SK-N-SH (cell line): Measurements from ENCODE around the gene ZAP70. TPM values are rescaled to one million over a fixed set of nuclear protein-coding genes. Genes with fewer than 3 reads are reported as not detected.

ENCODE experiments used
- CTCF ChIA-PET: fragments of 300-600, 350-600 bp; formaldehyde crosslinking; extraction: SDS; loops from one replicate; lab custom pipeline; 2021; lab: Yijun Ruan, JAX
- POLR2A ChIA-PET: fragments of 350-600 bp; sonication (Branson Sonifier 250); formaldehyde crosslinking; extraction: SDS; loops from one replicate; lab custom pipeline; 2020; ENCODE audit warnings: antibody characterized with exemption, inconsistent platforms; lab: Yijun Ruan, JAX
- DNase-seq: peaks from one replicate; pipeline ENCODE4 v3.0.0; 2012
- H2AFZ ChIP-seq: fragments of 200-600 bp; sonication (generic); 2 replicates; pipeline ENCODE4 v1.8.1; 2016; ENCODE audit warnings: antibody characterized with exemption, mild to moderate bottlenecking, low read depth
- H3F3A ChIP-seq: fragments of 200-600 bp; sonication (generic); replicated peaks from 2 replicates; pipeline ENCODE3; 2016; ENCODE audit warnings: antibody characterized with exemption, mild to moderate bottlenecking; ENCODE audit not compliant: insufficient read depth
- H3K27ac ChIP-seq, 2 experiments: fragments of 200-500 bp in 1 of 2; fragments of 200-600 bp in 1 of 2; sonication (Bioruptor generic) in 1 of 2; sonication (generic), shearing (Covaris generic) in 1 of 2; 2 replicates each; pipeline versions ENCODE4 v1.5.1 to v1.6.1; 2014 to 2016; ENCODE audit warnings: low read depth in 2 of 2, inconsistent platforms in 1 of 2, low read length in 1 of 2, mild to moderate bottlenecking in 1 of 2, mixed read lengths in 1 of 2
- H3K27me3 ChIP-seq: fragments of 200-600 bp; sonication (generic), shearing (Covaris generic); 2 replicates; pipeline ENCODE4 v1.6.1; 2016; ENCODE audit warnings: mixed run types; ENCODE audit not compliant: insufficient read depth
- H3K36me3 ChIP-seq, 2 experiments: fragments of 200-500 bp in 1 of 2; fragments of 200-600 bp in 1 of 2; sonication (Bioruptor generic) in 1 of 2; sonication (generic) in 1 of 2; replicated peaks in 1 of 2; 2 replicates each; pipeline versions ENCODE3 to v1.5.1; 2014 to 2016; ENCODE audit warnings: low read length in 1 of 2, mild to moderate bottlenecking in 1 of 2; ENCODE audit not compliant: insufficient read depth in 2 of 2, control insufficient read depth in 1 of 2
- H3K4me1 ChIP-seq, 2 experiments: fragments of 200-500 bp in 1 of 2; fragments of 200-600 bp in 1 of 2; sonication (Bioruptor generic) in 1 of 2; sonication (generic), shearing (Covaris generic) in 1 of 2; 2 replicates each; pipeline versions ENCODE4 v1.5.1 to v1.6.1; 2014 to 2016; ENCODE audit warnings: low read depth in 1 of 2, low read length in 1 of 2, mixed run types in 1 of 2; ENCODE audit not compliant: insufficient read depth in 2 of 2, control insufficient read depth in 1 of 2
- H3K4me2 ChIP-seq: fragments of 200-600 bp; sonication (generic), shearing (Covaris generic); 2 replicates; pipeline ENCODE4 v1.6.1; 2017; ENCODE audit warnings: mixed run types
- H3K4me3 ChIP-seq, 2 experiments: fragments of 200-500 bp in 1 of 2; fragments of 200-600 bp in 1 of 2; sonication (Bioruptor generic) in 1 of 2; sonication (generic), shearing (Covaris generic) in 1 of 2; 2 replicates each; pipeline versions ENCODE4 v1.5.1 to v1.8.1; 2014 to 2016; ENCODE audit warnings: low read depth in 2 of 2, inconsistent platforms in 1 of 2, low read length in 1 of 2, mild to moderate bottlenecking in 1 of 2, mixed read lengths in 1 of 2, moderate library complexity in 1 of 2
- H3K79me2 ChIP-seq: fragments of 200-600 bp; sonication (generic); 2 replicates; pipeline ENCODE4 v1.8.1; 2017; ENCODE audit warnings: mild to moderate bottlenecking; ENCODE audit not compliant: insufficient read depth
- H3K9ac ChIP-seq: fragments of 200-600 bp; sonication (generic); 2 replicates; pipeline ENCODE4 v1.6.1; 2017; ENCODE audit warnings: mixed run types
- H3K9me2 ChIP-seq: fragments of 200-600 bp; sonication (generic); 2 replicates; pipeline ENCODE4 v1.6.1; 2017; ENCODE audit warnings: mixed run types
- H3K9me3 ChIP-seq: fragments of 200-600 bp; sonication (generic); 2 replicates; pipeline ENCODE4 v1.6.1; 2017; ENCODE audit warnings: mixed run types, mild to moderate bottlenecking, moderate library complexity
- H4K20me1 ChIP-seq: fragments of 200-600 bp; sonication (generic); 2 replicates; pipeline ENCODE4 v1.6.1; 2017; ENCODE audit warnings: mild to moderate bottlenecking, mixed run types; ENCODE audit not compliant: insufficient read depth
- EP300 ChIP-seq, 2 experiments: IDR thresholded peaks; 2 replicates each; pipeline versions ENCODE4 v1.4.0 to v1.6.1; 2012; ENCODE audit warnings: borderline replicate concordance in 1 of 2, low read depth in 1 of 2, low read length in 1 of 2
- EZH2phosphoT487 ChIP-seq: fragments of 200-600 bp; sonication (generic); IDR thresholded peaks from 2 replicates; pipeline ENCODE4 v1.6.1; 2017; ENCODE audit warnings: low read depth, mixed run types, mild to moderate bottlenecking, antibody characterized with exemption, moderate library complexity, borderline replicate concordance
- FOXJ3 ChIP-seq: sonication (generic); formaldehyde crosslinking; IDR thresholded peaks from 2 replicates; pipeline ENCODE4 v1.5.1; 2020; ENCODE audit warnings: mild to moderate bottlenecking, missing genetic modification reagents
- FOXM1 ChIP-seq: IDR thresholded peaks from 2 replicates; pipeline ENCODE4 v1.4.0; 2012; ENCODE audit warnings: low read depth, mild to moderate bottlenecking
- GABPA ChIP-seq: IDR thresholded peaks from 2 replicates; pipeline ENCODE4 v1.4.0; 2012; ENCODE audit warnings: low read depth, mild to moderate bottlenecking
- JUND ChIP-seq: IDR thresholded peaks from 2 replicates; pipeline ENCODE4 v1.4.0; 2012
- MXI1 ChIP-seq: IDR thresholded peaks from 2 replicates; pipeline ENCODE4 v1.6.1; 2012; ENCODE audit warnings: mild to moderate bottlenecking, low read depth, low read length, improper control_type of control experiment
- NFIC ChIP-seq: IDR thresholded peaks from 2 replicates; pipeline ENCODE4 v1.4.0; 2012; ENCODE audit warnings: borderline replicate concordance
- RAD21 ChIP-seq: IDR thresholded peaks from 2 replicates; pipeline ENCODE4 v1.6.1; 2012; ENCODE audit warnings: mild to moderate bottlenecking, low read length
- RFX5 ChIP-seq: IDR thresholded peaks from 2 replicates; pipeline ENCODE4 v1.6.1; 2012; ENCODE audit warnings: mild to moderate bottlenecking, improper control_type of control experiment, low read length
- RXRA ChIP-seq: IDR thresholded peaks from 2 replicates; pipeline ENCODE4 v1.4.0; 2012; ENCODE audit warnings: low read depth, mild to moderate bottlenecking, borderline replicate concordance
- TAF1 ChIP-seq: IDR thresholded peaks from 2 replicates; pipeline ENCODE4 v1.6.1; 2012; ENCODE audit warnings: low read depth, mild to moderate bottlenecking, low read length, moderate library complexity, borderline replicate concordance
- TCF12 ChIP-seq: IDR thresholded peaks from 2 replicates; pipeline ENCODE4 v1.4.0; 2012
- ZBTB33 ChIP-seq: IDR thresholded peaks from 2 replicates; pipeline ENCODE4 v1.4.0; 2012; ENCODE audit warnings: low read depth, borderline replicate concordance
- WGBS: methylation state at CpG from one replicate; pipeline ENCODE4 v1.1.6; 2017; ENCODE audit warnings: low lambda C conversion rate; 5-methylcytosine and 5-hydroxymethylcytosine counted together
- polyA plus RNA-seq, 3 experiments: library from polyadenylated mRNA; depleted of rRNA; stranded (reverse); fragments of >200 nt; gene quantifications; 2 replicates each; pipeline ENCODE4 v1.2.3, GENCODE V29; 2012
- TF ChIP-seq, protein P1 (sequence below): IDR thresholded peaks from 2 replicates; pipeline ENCODE4 v1.6.1; 2012; ENCODE audit warnings: mild to moderate bottlenecking, low read depth, low read length, moderate library complexity

Gene ZAP70
- polyA plus RNA-seq, 1 of the 3 experiments (the other 2 are of a cell fraction), result 0.05 TPM

DNA sequence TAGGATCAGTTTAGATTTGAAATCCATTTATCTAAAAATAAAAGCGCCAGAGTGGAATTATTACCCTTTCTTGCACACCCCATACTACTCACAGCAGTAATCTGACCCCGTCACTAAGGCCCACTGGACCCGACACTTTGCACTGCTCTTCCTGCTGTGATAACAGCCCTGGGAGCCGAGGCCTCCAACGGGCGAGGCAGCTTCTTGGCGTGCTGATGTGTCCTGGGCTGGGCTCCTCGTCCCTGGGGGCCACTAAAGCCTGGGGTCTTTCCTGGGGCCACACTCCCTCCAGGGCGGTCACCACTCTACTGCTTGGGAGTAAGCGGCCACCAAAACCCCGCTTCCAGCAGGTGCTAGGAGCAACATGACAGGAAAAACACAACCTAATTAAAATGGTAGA, 61.7 kb downstream of the ZAP70 start:
- Histone ChIP-seq H3K27me3 (no peaks in the 10 kb centered on the region), H3K79me2 (no peaks in the 10 kb centered on the region), H3K4me2 (no peak overlapping the region), H3K27ac (no peak overlapping the region), H4K20me1 (no peaks in the 10 kb centered on the region), H3K4me1 (no peaks in the 10 kb centered on the region), H2AFZ (no peak overlapping the region), H3K9ac (no peak overlapping the region), H3K36me3 (peaks cover 8 to 44% of the 10 kb centered on the region in 2 experiments), H3F3A (no peaks in the 10 kb centered on the region), H3K4me3 (no peak overlapping the region), H3K9me3 (no peaks in the 10 kb centered on the region), H3K9me2 (no peaks in the 10 kb centered on the region)
- ChIA-PET POLR2A (no interaction called here), CTCF (interaction anchor here (1.0 to 1.9 kb wide), 7 partner anchors 9 to 494 kb away, joined by 3 to 6 read pairs (median 4); no protein-coding TSS in a partner anchor)
- TF ChIP-seq JUND (no peak), TAF1 (no peak), ZBTB33 (no peak), EZH2phosphoT487 (no peak), FOXM1 (no peak), MXI1 (no peak), TCF12 (no peak)
- DNase-seq, result no peak
- WGBS, result 98% methylated on average over 6 of the region's 11 CpGs

GRCh38 chr2:97779141-97779540, 65.8 kb downstream of the ZAP70 start:
- Histone ChIP-seq H3F3A (no peaks in the 10 kb centered on the region), H3K4me1 (no peaks in the 10 kb centered on the region), H3K27ac (no peak overlapping the region), H3K4me2 (no peak overlapping the region), H3K9me3 (no peaks in the 10 kb centered on the region), H3K36me3 (peaks cover 3 to 15% of the 10 kb centered on the region in 2 experiments), H4K20me1 (no peaks in the 10 kb centered on the region), H3K4me3 (no peak overlapping the region), H3K9ac (no peak overlapping the region), H3K27me3 (no peaks in the 10 kb centered on the region), H2AFZ (no peak overlapping the region), H3K9me2 (no peaks in the 10 kb centered on the region), H3K79me2 (no peaks in the 10 kb centered on the region)
- TF ChIP-seq GABPA (no peak), NFIC (no peak), FOXJ3 (CRISPR knock-in tag) (no peak), EP300 (IDR thresholded peaks at IDR 0.05; ENCODE audit: borderline replicate concordance in 1 of 2, low read depth in 1 of 2, low read length in 1 of 2) (no peak), RXRA (no peak), RFX5 (no peak), RAD21 (no peak)
- TF ChIP-seq, protein P1, sequence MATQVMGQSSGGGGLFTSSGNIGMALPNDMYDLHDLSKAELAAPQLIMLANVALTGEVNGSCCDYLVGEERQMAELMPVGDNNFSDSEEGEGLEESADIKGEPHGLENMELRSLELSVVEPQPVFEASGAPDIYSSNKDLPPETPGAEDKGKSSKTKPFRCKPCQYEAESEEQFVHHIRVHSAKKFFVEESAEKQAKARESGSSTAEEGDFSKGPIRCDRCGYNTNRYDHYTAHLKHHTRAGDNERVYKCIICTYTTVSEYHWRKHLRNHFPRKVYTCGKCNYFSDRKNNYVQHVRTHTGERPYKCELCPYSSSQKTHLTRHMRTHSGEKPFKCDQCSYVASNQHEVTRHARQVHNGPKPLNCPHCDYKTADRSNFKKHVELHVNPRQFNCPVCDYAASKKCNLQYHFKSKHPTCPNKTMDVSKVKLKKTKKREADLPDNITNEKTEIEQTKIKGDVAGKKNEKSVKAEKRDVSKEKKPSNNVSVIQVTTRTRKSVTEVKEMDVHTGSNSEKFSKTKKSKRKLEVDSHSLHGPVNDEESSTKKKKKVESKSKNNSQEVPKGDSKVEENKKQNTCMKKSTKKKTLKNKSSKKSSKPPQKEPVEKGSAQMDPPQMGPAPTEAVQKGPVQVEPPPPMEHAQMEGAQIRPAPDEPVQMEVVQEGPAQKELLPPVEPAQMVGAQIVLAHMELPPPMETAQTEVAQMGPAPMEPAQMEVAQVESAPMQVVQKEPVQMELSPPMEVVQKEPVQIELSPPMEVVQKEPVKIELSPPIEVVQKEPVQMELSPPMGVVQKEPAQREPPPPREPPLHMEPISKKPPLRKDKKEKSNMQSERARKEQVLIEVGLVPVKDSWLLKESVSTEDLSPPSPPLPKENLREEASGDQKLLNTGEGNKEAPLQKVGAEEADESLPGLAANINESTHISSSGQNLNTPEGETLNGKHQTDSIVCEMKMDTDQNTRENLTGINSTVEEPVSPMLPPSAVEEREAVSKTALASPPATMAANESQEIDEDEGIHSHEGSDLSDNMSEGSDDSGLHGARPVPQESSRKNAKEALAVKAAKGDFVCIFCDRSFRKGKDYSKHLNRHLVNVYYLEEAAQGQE, result no peak
- WGBS, result 73% methylated on average over 4 of the region's 4 CpGs
- ChIA-PET POLR2A (no interaction called here), CTCF (interaction anchor here (1.0 kb wide), 1 partner anchor 16 kb away, joined by 3 read pairs; no protein-coding TSS in a partner anchor)
- DNase-seq, result no peak
